ENCODE data around the gene GPR78. TPM values are rescaled to one million over a fixed set of nuclear protein-coding genes. Genes with fewer than 3 reads are reported as not detected.

The GPR78 gene
- total RNA-seq, 2 donors from 2014 or later = 3.7 to 8.1 TPM

GRCh38 chr4:8609824-8610350, 29.7 kb downstream of the GPR78 start:
- no peaks in the 10 kb centered on the region for H3K9me3 Mint-ChIP-seq
- no peak overlapping the region for H3K4me3 Mint-ChIP-seq
- no peak for TF ChIP-seq CTCF (conservative IDR thresholded peaks at IDR 0.05)
- H3K4me3 ChIP-seq (ENCODE audit: low read length) = no peak overlapping the region
- H3K9me3 ChIP-seq (ENCODE audit: control insufficient read depth, low read length) = no peaks in the 10 kb centered on the region
- H3K9ac ChIP-seq (ENCODE audit: extremely low read depth, low read length, poor library complexity, severe bottlenecking) = no peak overlapping the region
- no peak for DNase-seq
- no peak overlapping the region for H3K27ac ChIP-seq (ENCODE audit: low read depth, low read length)
- H3K4me1 ChIP-seq (ENCODE audit: control insufficient read depth, insufficient read depth, low read length) = no peaks in the 10 kb centered on the region
- peaks cover 6% of the 10 kb centered on the region for H3K36me3 ChIP-seq (ENCODE audit: control insufficient read depth, insufficient read depth, low read length)
- H3K4me1 Mint-ChIP-seq = no peaks in the 10 kb centered on the region
- H3K36me3 Mint-ChIP-seq (ENCODE audit: low read depth) = peaks cover 3% of the 10 kb centered on the region
- H3K27me3 ChIP-seq (ENCODE audit: control insufficient read depth, insufficient read depth, low read length, poor library complexity, severe bottlenecking) = no peaks in the 10 kb centered on the region
- WGBS, 2 experiments (ENCODE audit: insufficient coverage in 1 of 2, insufficient read length in 1 of 2) = 92% methylated on average over 7 to 9 of the region's 9 CpGs
- no peak overlapping the region for H3K27ac Mint-ChIP-seq
- H3K27me3 Mint-ChIP-seq (ENCODE audit: insufficient read depth) = peaks cover 2% of the 10 kb centered on the region

DNA sequence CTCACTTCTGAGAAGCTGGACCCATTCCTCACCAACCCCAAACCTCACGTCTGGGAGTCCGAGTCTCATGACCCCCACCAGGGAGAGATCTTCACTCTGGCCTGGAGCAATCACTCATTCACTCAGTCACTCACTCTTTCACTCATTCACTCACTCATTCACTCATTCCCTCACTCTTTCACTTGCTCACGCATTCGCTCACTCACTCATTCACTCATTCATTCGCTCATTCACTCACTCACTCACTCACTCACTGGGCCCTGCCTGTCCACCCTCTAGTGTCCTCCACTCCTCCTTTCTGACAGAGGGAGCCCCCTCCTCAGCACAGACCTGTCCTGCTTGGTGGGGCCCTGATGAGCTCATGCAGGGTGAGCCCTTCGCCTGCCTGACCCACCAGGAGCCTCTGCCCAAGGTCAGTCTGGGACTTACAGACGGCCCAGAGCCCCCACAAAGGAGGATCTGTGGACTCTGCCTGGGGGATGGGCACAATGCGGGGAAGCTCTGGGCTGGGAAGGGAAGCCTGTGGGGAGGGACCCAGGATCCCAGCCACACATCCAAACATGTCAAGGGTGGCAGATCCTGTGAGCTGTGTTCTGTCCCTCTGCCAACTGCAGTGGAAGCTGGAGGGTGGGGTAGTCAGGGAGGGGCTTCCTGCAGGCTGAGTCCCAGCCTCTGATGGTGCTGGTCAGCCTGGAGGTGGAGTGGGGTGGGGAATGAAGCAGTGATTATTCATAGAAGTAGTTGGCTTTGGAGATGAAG, 30.8 kb downstream of the GPR78 start:
- H3K9me3 ChIP-seq (ENCODE audit: control insufficient read depth, low read length) = no peaks in the 10 kb centered on the region
- no peak for TF ChIP-seq CTCF (conservative IDR thresholded peaks at IDR 0.05)
- H3K27me3 Mint-ChIP-seq (ENCODE audit: insufficient read depth) = peaks cover 2% of the 10 kb centered on the region
- no peak for DNase-seq
- no peak overlapping the region for H3K27ac Mint-ChIP-seq
- H3K4me3 Mint-ChIP-seq = no peak overlapping the region
- no peaks in the 10 kb centered on the region for H3K4me1 Mint-ChIP-seq
- no peaks in the 10 kb centered on the region for H3K4me1 ChIP-seq (ENCODE audit: control insufficient read depth, insufficient read depth, low read length)
- peaks cover 11% of the 10 kb centered on the region for H3K36me3 Mint-ChIP-seq (ENCODE audit: low read depth)
- no peak overlapping the region for H3K27ac ChIP-seq (ENCODE audit: low read depth, low read length)
- 86 to 88% methylated on average over 6 to 8 of the region's 8 CpGs for WGBS, 2 experiments (ENCODE audit: insufficient coverage in 1 of 2, insufficient read length in 1 of 2)
- H3K4me3 ChIP-seq (ENCODE audit: low read length) = no peak overlapping the region
- H3K36me3 ChIP-seq (ENCODE audit: control insufficient read depth, insufficient read depth, low read length) = no peaks in the 10 kb centered on the region
- no peaks in the 10 kb centered on the region for H3K27me3 ChIP-seq (ENCODE audit: control insufficient read depth, insufficient read depth, low read length, poor library complexity, severe bottlenecking)
- H3K9me3 Mint-ChIP-seq = no peaks in the 10 kb centered on the region
- H3K9ac ChIP-seq (ENCODE audit: extremely low read depth, low read length, poor library complexity, severe bottlenecking) = no peak overlapping the region

GRCh38 chr4:8612646-8613045, 32.5 kb downstream of the GPR78 start:
- no peaks in the 10 kb centered on the region for H3K9me3 Mint-ChIP-seq
- DNase-seq = no peak
- Histone ChIP-seq H3K27me3 (ENCODE audit: control insufficient read depth, insufficient read depth, low read length, poor library complexity, severe bottlenecking) (no peaks in the 10 kb centered on the region), H3K9me3 (ENCODE audit: control insufficient read depth, low read length) (no peaks in the 10 kb centered on the region), H3K9ac (ENCODE audit: extremely low read depth, low read length, poor library complexity, severe bottlenecking) (no peak overlapping the region), H3K27ac (ENCODE audit: low read depth, low read length) (no peak overlapping the region), H3K36me3 (ENCODE audit: control insufficient read depth, insufficient read depth, low read length) (no peaks in the 10 kb centered on the region), H3K4me3 (ENCODE audit: low read length) (no peak overlapping the region), H3K4me1 (ENCODE audit: control insufficient read depth, insufficient read depth, low read length) (no peaks in the 10 kb centered on the region)
- H3K4me3 Mint-ChIP-seq = no peak overlapping the region
- 95 to 100% methylated on average over 4 to 8 of the region's 8 CpGs for WGBS, 2 experiments (ENCODE audit: insufficient coverage in 1 of 2, insufficient read length in 1 of 2)
- H3K27me3 Mint-ChIP-seq (ENCODE audit: insufficient read depth) = peaks cover 2% of the 10 kb centered on the region
- H3K4me1 Mint-ChIP-seq = no peaks in the 10 kb centered on the region
- no peak overlapping the region for H3K27ac Mint-ChIP-seq
- no peak for TF ChIP-seq CTCF (conservative IDR thresholded peaks at IDR 0.05)
- peaks cover 15% of the 10 kb centered on the region for H3K36me3 Mint-ChIP-seq (ENCODE audit: low read depth)

All from endodermal cell (in vitro differentiated cells).